Keratinocyte (primary cell): ENCODE measurements around the gene TTLL8. TPM values are rescaled to one million over a fixed set of nuclear protein-coding genes. Genes with fewer than 3 reads are reported as not detected.

ENCODE experiments used
- DNase-seq: peaks from one replicate; pipeline ENCODE4 v3.0.0-alpha.2; 2011; ENCODE audit warnings: low read depth, missing footprints, low spot score
- FAIRE-seq: peaks from 2 replicates; lab custom pipeline; 2011; peaks lifted over from hg19 to GRCh38; lab: Jason Lieb, UNC
- H2AFZ ChIP-seq: 2 replicates; pipeline ENCODE4 v1.6.0; 2012; ENCODE audit warnings: low read length, control low read depth, inconsistent platforms; ENCODE audit not compliant: control insufficient read depth
- H3K27ac ChIP-seq: 2 replicates; pipeline ENCODE4 v1.5.1; 2011; ENCODE audit warnings: low read length; ENCODE audit not compliant: control insufficient read depth, insufficient read depth
- H3K27me3 ChIP-seq: 3 replicates; pipeline ENCODE4 v1.6.0; 2011; ENCODE audit warnings: low read length; ENCODE audit not compliant: control insufficient read depth, insufficient read depth; ENCODE audit errors: extremely low read depth
- H3K36me3 ChIP-seq, 2 experiments: 2 replicates in 1 of 2; 3 replicates in 1 of 2; pipeline ENCODE4 v1.5.1; 2011; ENCODE audit warnings: low read length in 2 of 2, mild to moderate bottlenecking in 1 of 2; ENCODE audit not compliant: control insufficient read depth in 2 of 2, insufficient read depth in 2 of 2; ENCODE audit errors: extremely low read depth in 1 of 2
- H3K4me1 ChIP-seq: 3 replicates; pipeline ENCODE4 v1.5.1; 2011; ENCODE audit warnings: low read length; ENCODE audit not compliant: control insufficient read depth, insufficient read depth; ENCODE audit errors: extremely low read depth
- H3K4me2 ChIP-seq: 3 replicates; pipeline ENCODE4 v1.6.0; 2011; ENCODE audit warnings: low read depth, low read length; ENCODE audit not compliant: control insufficient read depth, insufficient read depth; ENCODE audit errors: extremely low read depth
- H3K4me3 ChIP-seq, 3 experiments: fragments of 200-600 bp in 1 of 3; sonication (generic) in 1 of 3; 2 replicates in 2 of 3; 3 replicates in 1 of 3; pipeline ENCODE4 v1.5.1; 2011 to 2016; ENCODE audit warnings: low read length in 3 of 3, mild to moderate bottlenecking in 3 of 3, control low read depth in 2 of 3, inconsistent platforms in 1 of 3, low read depth in 1 of 3, mixed read lengths in 1 of 3, mixed run types in 1 of 3, moderate library complexity in 1 of 3; ENCODE audit not compliant: control insufficient read depth in 2 of 3, insufficient read depth in 2 of 3; ENCODE audit errors: extremely low read depth in 1 of 3
- H3K79me2 ChIP-seq: 2 replicates; pipeline ENCODE4 v1.6.0; 2012; ENCODE audit warnings: low read length; ENCODE audit not compliant: control insufficient read depth, insufficient read depth
- H3K9ac ChIP-seq: 3 replicates; pipeline ENCODE4 v1.6.0; 2011; ENCODE audit warnings: low read length; ENCODE audit not compliant: control insufficient read depth, insufficient read depth; ENCODE audit errors: extremely low read depth
- H3K9me1 ChIP-seq: 3 replicates; pipeline ENCODE4 v1.6.0; 2011; ENCODE audit warnings: low read length; ENCODE audit not compliant: control insufficient read depth, insufficient read depth; ENCODE audit errors: extremely low read depth
- H3K9me3 ChIP-seq: 2 replicates; pipeline ENCODE4 v1.5.1; 2012; ENCODE audit warnings: low read depth, low read length; ENCODE audit not compliant: control insufficient read depth
- H4K20me1 ChIP-seq: 3 replicates; pipeline ENCODE4 v1.6.0; 2011; ENCODE audit warnings: low read length; ENCODE audit not compliant: control insufficient read depth, insufficient read depth; ENCODE audit errors: extremely low read depth
- EZH2 ChIP-seq: IDR thresholded peaks from one replicate; pipeline ENCODE4 v1.6.1; 2012; ENCODE audit warnings: inconsistent platforms, mild to moderate bottlenecking, low read length, moderate library complexity
- dilution Hi-C: fragments of 300-500 bp; cut with MboI; formaldehyde crosslinking; loops from one replicate; pipeline ENCODE4 v1.7.0; 2020; ENCODE audit warnings: low sequenced_read_pairs; ENCODE audit not compliant: extremely low pct_ligation_motif_present
- polyA plus RNA-seq, 5 experiments: library from polyadenylated mRNA; depleted of rRNA in 3 of 5; stranded (reverse) in 3 of 5; stranded (forward) in 1 of 5; unstranded in 1 of 5; fragments of >200 nt; gene quantifications; 1 replicate in 1 of 5; 2 replicates in 3 of 5; 3 replicates in 1 of 5; pipeline versions ENCODE4 v1.2.1 to v1.2.3, GENCODE V29; 2011 to 2012; ENCODE audit warnings: missing spikeins in 2 of 5, low read depth in 1 of 5, low replicate concordance in 1 of 5
- TF ChIP-seq, protein P1 (sequence below), 3 experiments: IDR thresholded peaks in 1 of 3; conservative IDR thresholded peaks in 1 of 3; optimal IDR thresholded peaks in 1 of 3; 2 replicates in 2 of 3; 3 replicates in 1 of 3; pipeline versions ENCODE3 to v1.5.1; 2011; ENCODE audit warnings: low read length in 3 of 3, mild to moderate bottlenecking in 3 of 3, moderate library complexity in 2 of 3, control low read depth in 1 of 3, inconsistent platforms in 1 of 3; ENCODE audit not compliant: insufficient read depth in 2 of 3; ENCODE audit errors: extremely low read depth in 1 of 3

TTLL8 gene
- polyA plus RNA-seq, 1 donor (not counting 4 experiments of a cell fraction or from before 2014, with no cell fraction given), result not detected

DNA sequence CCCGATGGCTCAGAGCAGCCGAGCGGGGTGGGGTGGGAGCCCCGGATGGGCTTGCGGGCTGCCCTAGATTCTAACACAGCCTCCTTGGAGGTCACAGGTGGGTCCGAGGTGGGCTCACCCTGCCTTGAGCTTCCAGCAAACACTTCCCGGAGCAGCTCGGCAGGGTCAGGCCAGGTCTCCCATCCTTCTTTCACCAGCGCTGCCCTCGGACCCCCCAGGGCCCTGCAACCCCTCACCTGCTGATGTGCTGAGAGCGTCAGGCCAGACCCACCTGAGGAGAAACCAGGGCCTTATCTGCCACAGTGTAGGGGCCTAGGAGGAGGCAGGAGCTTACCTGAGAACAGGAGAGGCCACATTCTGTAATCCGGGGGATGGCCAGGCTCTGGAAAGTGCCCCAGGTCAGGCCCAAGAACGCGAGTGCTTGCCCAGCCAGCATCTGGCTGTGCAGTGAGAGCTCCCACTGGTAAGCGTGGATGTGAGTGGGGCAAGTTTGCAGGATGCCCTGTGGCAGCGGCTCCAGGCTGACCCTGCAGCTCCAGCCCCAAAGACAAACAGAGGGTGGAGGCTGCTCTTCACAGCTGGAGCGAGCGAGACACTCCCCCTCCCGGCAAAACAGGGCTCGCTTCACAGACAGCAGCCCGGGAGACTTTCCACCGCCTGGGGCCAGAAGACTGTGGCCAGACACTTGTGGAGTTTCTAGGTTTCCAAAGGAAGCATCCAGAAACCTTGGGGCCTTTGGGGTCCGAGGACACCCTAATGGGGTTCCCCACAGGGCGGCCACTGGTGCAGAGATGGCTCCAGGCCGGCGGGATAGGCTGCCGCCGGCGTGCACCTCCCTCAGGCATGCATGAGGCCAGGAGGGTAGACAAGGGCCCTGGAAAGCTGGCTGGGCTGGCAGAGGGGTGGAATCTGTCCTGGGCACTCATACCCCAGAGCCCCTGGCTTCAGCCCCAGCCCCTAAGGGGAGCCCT lies 45.6 kb downstream of the TTLL8 start, which contains the start of gene IL17REL:
IL17REL (minus strand) TSS at position 555 of the 971 bp plus-strand sequence; CDS start at position 436, 119 bp downstream.
- no peak for DNase-seq
- no peak within 1 kb of the TSS for H3K9ac ChIP-seq

DNA sequence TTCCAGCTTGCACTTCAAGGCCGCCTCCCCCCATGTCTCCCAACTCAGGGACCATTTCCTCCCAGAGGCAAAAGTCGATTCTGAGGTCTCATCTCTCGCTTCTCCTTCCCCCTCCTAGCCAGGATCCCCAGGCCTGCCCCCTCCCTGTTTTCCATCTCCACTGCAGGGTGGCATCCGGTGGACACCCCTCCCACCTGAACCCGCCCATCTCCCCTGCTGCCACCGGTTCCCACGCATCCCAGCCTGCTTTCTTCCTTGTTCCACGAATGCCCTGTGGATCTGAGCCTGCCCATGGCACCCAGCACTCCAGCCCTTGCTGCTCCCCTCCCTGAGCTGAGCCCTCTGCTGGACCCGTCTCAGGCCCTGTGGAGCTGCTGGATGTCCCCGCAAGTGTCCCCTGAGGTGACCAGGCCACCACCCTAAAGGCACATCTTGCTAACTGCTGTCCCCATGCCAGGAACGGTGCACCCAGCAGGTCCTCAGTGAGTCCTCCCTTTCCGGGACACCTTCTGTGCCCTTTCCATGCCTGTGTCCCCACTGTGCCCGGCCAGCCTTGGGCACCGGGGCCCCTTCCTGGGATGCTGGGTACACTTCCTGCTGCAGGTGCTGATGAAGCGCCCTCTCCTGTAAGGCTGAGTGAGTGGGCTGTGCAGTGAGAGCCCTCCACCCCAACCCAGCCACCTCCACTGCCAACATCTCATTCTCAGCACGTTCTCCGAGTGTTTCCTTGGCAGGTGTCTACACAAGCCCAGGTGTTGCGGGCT lies 46.5 kb downstream of the TTLL8 start:
- H3K9me3 ChIP-seq, result no peaks in the 10 kb centered on the region
- H2AFZ ChIP-seq, result no peak overlapping the region
- peaks cover 4% of the 10 kb centered on the region for H3K4me1 ChIP-seq
- dilution Hi-C loops, result no loop called here
- no peak overlapping the region for H3K4me3 ChIP-seq
- DNase-seq (no peak), FAIRE-seq (no peak)
- H4K20me1 ChIP-seq, result no peaks in the 10 kb centered on the region
- peaks cover 62% of the 10 kb centered on the region for H3K27me3 ChIP-seq
- no peak overlapping the region for H3K4me2 ChIP-seq
- H3K36me3 ChIP-seq, result no peaks in the 10 kb centered on the region
- TF ChIP-seq, protein P1, sequence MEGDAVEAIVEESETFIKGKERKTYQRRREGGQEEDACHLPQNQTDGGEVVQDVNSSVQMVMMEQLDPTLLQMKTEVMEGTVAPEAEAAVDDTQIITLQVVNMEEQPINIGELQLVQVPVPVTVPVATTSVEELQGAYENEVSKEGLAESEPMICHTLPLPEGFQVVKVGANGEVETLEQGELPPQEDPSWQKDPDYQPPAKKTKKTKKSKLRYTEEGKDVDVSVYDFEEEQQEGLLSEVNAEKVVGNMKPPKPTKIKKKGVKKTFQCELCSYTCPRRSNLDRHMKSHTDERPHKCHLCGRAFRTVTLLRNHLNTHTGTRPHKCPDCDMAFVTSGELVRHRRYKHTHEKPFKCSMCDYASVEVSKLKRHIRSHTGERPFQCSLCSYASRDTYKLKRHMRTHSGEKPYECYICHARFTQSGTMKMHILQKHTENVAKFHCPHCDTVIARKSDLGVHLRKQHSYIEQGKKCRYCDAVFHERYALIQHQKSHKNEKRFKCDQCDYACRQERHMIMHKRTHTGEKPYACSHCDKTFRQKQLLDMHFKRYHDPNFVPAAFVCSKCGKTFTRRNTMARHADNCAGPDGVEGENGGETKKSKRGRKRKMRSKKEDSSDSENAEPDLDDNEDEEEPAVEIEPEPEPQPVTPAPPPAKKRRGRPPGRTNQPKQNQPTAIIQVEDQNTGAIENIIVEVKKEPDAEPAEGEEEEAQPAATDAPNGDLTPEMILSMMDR (optimal IDR thresholded peaks at IDR 0.05 in 1 of 3, IDR thresholded peaks at IDR 0.05 in 1 of 3, conservative IDR thresholded peaks at IDR 0.05 in 1 of 3; ENCODE audit: extremely low read depth in 1 of 3, insufficient read depth in 2 of 3, low read length in 3 of 3), result no peak
- peak; percentile 70 for TF ChIP-seq EZH2
- H3K79me2 ChIP-seq, result no peaks in the 10 kb centered on the region
- no peak overlapping the region for H3K9ac ChIP-seq
- H3K9me1 ChIP-seq, result no peaks in the 10 kb centered on the region
- H3K27ac ChIP-seq, result no peak overlapping the region

More for the DNA sequence above, 45.6 kb downstream of the TTLL8 start, which contains the start of gene IL17REL:
- Histone ChIP-seq H3K9me1 (no peaks in the 10 kb centered on the region), H3K79me2 (no peaks in the 10 kb centered on the region), H3K27ac (no peak within 1 kb of the TSS), H3K9me3 (no peaks in the 10 kb centered on the region), H3K4me2 (no peak within 1 kb of the TSS), H4K20me1 (no peaks in the 10 kb centered on the region), H3K27me3 (peaks cover 71% of the 10 kb centered on the region), H3K4me3 (no peak within 1 kb of the TSS), H3K36me3 (no peaks in the 10 kb centered on the region), H3K4me1 (peaks cover 7% of the 10 kb centered on the region), H2AFZ (no peak within 1 kb of the TSS)
- no peak for FAIRE-seq
- dilution Hi-C loops, result no loop called here
- TF ChIP-seq, protein P1 (optimal IDR thresholded peaks at IDR 0.05 in 1 of 3, IDR thresholded peaks at IDR 0.05 in 1 of 3, conservative IDR thresholded peaks at IDR 0.05 in 1 of 3; ENCODE audit: extremely low read depth in 1 of 3, insufficient read depth in 2 of 3, low read length in 3 of 3), result peak in 1 of 3 experiments; percentile 26
- TF ChIP-seq EZH2, result no peak
